ENCODE data around the gene HSD17B14. TPM values are rescaled to one million over a fixed set of nuclear protein-coding genes. Genes with fewer than 3 reads are reported as not detected.
"Not testable (repeated sequence)": the region's sequence is repeated elsewhere in the genome, so short reads cannot be mapped to it uniquely, and the experiment has no call there.

Gene HSD17B14
- total RNA-seq, 1 experiment from 2014 or later = 3.9 TPM

- H3K9me2 ChIP-seq (ENCODE audit: insufficient read depth) = no peaks in the 10 kb centered on the region
- no peaks in the 10 kb centered on the region for H3K27me3 ChIP-seq (ENCODE audit: insufficient read depth, low read length)
- H3K27ac ChIP-seq (ENCODE audit: low read depth, low read length) = no peak overlapping the region
- no peaks in the 10 kb centered on the region for H3K79me2 ChIP-seq (ENCODE audit: insufficient read depth, low read length)
- no peak for TF ChIP-seq POLR2A (IDR thresholded peaks at IDR 0.05; ENCODE audit: borderline replicate concordance, extremely low read depth, insufficient read depth, insufficient read length)
- TF ChIP-seq CBX3 (IDR thresholded peaks at IDR 0.05; ENCODE audit: low read depth) = no peak
- no peak for TF ChIP-seq CEBPB (IDR thresholded peaks at IDR 0.05; ENCODE audit: low read depth)
- no peak for TF ChIP-seq EZH2 (IDR thresholded peaks at IDR 0.05)
- TF ChIP-seq TCF7L2 (IDR thresholded peaks at IDR 0.05; ENCODE audit: borderline replicate concordance, extremely low read depth, insufficient read depth, insufficient read length) = no peak
- TF ChIP-seq ATF3 (IDR thresholded peaks at IDR 0.05) = no peak
- no peak for TF ChIP-seq SRF (IDR thresholded peaks at IDR 0.05; ENCODE audit: low read depth)
- TF ChIP-seq REST (IDR thresholded peaks at IDR 0.05; ENCODE audit: low read depth) = no peak
- no peak for TF ChIP-seq MAX (IDR thresholded peaks at IDR 0.05)
- TF ChIP-seq EGR1 (IDR thresholded peaks at IDR 0.05; ENCODE audit: low read depth) = no peak
- no peak overlapping the region for H3K4me2 ChIP-seq (ENCODE audit: low read length)
- no peak overlapping the region for H2AFZ ChIP-seq (ENCODE audit: low read depth, low read length, poor library complexity, severe bottlenecking)
- no peak overlapping the region for H3K9ac ChIP-seq (ENCODE audit: low read length)
- H3K4me1 ChIP-seq (ENCODE audit: control insufficient read depth in 1 of 2, insufficient read depth in 2 of 2, low read length in 2 of 2) = no peaks in the 10 kb centered on the region
- no TSS peak for BruUV-seq (replicated peaks)
- H4K20me1 ChIP-seq (ENCODE audit: insufficient read depth) = no peaks in the 10 kb centered on the region
- RAD21 ChIA-PET (ENCODE audit: low non-redundant PET in 1 of 2, low total read pairs in 2 of 2, uncharacterized antibody in 2 of 2, unreplicated experiment in 2 of 2) = no interaction called here
- POLR2A ChIA-PET = interaction anchor here (0.7 to 2.1 kb wide), 2 partner anchors 10 to 735 kb away, joined by 4 to 8 read pairs; partner anchors contain the start of gene PPP1R15A
- CTCF ChIA-PET = no interaction called here
- ATAC-seq = peak; percentile 88
- H3K9me3 ChIP-seq (ENCODE audit: control insufficient read depth in 1 of 2, insufficient read depth in 1 of 2, low read depth in 1 of 2, low read length in 2 of 2) = no peaks in the 10 kb centered on the region
- intact Hi-C loops (cut with micrococcal nuclease) = no loop called here
- no peak for DNase-seq (ENCODE audit: low read depth, low spot score)
- H3K4me3 ChIP-seq (replicated peaks in 1 of 2; ENCODE audit: low read depth in 1 of 2, low read length in 2 of 2) = no peak overlapping the region
- no peaks in the 10 kb centered on the region for H3K36me3 ChIP-seq (ENCODE audit: control insufficient read depth in 1 of 2, insufficient read depth in 2 of 2, low read length in 2 of 2)
Observed at GRCh38 chr19:48881741-48882657, 45.7 kb upstream of the HSD17B14 start.

- RAD21 ChIA-PET (ENCODE audit: low non-redundant PET in 1 of 2, low total read pairs in 2 of 2, uncharacterized antibody in 2 of 2, unreplicated experiment in 2 of 2); ATAC-seq; BruUV-seq (replicated peaks); DNase-seq (ENCODE audit: low read depth, low spot score); intact Hi-C loops (cut with micrococcal nuclease); CTCF ChIA-PET; H3K27me3 ChIP-seq (ENCODE audit: insufficient read depth, low read length); H3K9ac ChIP-seq (ENCODE audit: low read length); H3K27ac ChIP-seq (ENCODE audit: low read depth, low read length); H2AFZ ChIP-seq (ENCODE audit: low read depth, low read length, poor library complexity, severe bottlenecking); H3K9me2 ChIP-seq (ENCODE audit: insufficient read depth); H4K20me1 ChIP-seq (ENCODE audit: insufficient read depth); H3K4me2 ChIP-seq (ENCODE audit: low read length); H3K9me3 ChIP-seq (ENCODE audit: control insufficient read depth in 1 of 2, insufficient read depth in 1 of 2, low read depth in 1 of 2, low read length in 2 of 2); H3K4me3 ChIP-seq (replicated peaks in 1 of 2; ENCODE audit: low read depth in 1 of 2, low read length in 2 of 2); H3K36me3 ChIP-seq (ENCODE audit: control insufficient read depth in 1 of 2, insufficient read depth in 2 of 2, low read length in 2 of 2): not testable (repeated sequence)
- peaks cover 17% of the 10 kb centered on the region for H3K79me2 ChIP-seq (ENCODE audit: insufficient read depth, low read length)
- POLR2A ChIA-PET = interaction anchor here (1.1 to 2.1 kb wide), 2 partner anchors 8 to 9 kb away, joined by 3 to 8 read pairs; partner anchors contain the start of gene PPP1R15A
- peaks cover 20% of the 10 kb centered on the region in 2 experiments for H3K4me1 ChIP-seq (ENCODE audit: control insufficient read depth in 1 of 2, insufficient read depth in 2 of 2, low read length in 2 of 2)
Observed at GRCh38 chr19:48879696-48880095, 43.4 kb upstream of the HSD17B14 start.

All from HCT116 (cell line).